ENCODE results near the gene CLIP1. TPM values are rescaled to one million over a fixed set of nuclear protein-coding genes. Genes with fewer than 3 reads are reported as not detected.

CLIP1 gene
- total and polyA plus RNA-seq, 2 of the 13 experiments (the other 11 are each of a cell fraction or from before 2014, with no cell fraction given) = 28.9 to 43.7 TPM

DNA sequence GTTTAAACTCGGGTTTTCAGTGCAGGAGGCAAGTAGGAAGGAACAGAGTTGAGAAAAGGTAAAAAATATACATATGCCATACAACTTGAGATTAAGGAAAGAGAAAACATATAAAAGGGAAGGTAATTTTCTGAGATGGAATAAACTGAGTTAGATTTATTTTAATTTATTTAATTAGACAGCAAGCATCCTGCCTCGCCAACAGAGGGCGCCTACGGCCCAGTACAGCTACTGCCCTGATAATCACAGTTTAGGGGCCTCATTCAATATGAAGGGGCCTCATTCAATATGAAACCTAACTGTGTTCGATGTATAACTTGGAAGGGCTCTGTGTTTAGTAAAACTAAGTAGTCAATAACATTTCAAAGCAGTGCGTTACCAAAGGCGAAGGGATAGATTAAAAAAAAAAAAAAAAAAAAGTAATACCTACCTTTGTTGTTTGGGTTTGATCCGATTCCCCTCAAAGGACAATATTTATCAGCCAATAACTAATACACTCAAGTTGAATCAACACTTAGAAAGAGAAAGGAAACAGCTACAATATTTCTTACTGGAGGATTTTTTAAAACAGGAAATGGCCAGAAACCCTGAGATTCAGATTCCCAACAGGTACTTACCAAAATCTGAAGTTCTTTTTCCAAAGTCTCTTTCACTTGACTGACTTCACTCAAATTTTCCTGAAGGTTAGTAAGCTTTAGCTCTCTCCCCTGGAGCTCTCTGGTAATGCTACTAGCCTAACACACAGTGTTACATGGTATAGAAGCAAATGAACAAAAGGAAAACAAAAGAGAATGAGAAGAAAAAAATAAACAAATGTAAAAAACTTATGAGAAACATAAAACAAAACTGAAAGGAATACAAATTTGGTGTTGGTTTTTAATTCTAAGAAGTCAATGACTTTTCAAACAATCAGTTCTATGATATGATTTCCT, 86.2 kb downstream of the CLIP1 start (continued):
- no peak for TF ChIP-seq PAWR (CRISPR knock-in tag; IDR thresholded peaks at IDR 0.05; ENCODE audit: borderline replicate concordance)
- TF ChIP-seq SMC3 (IDR thresholded peaks at IDR 0.05; ENCODE audit: low read length) = peak; percentile 56
- TF ChIP-seq, protein P1, sequence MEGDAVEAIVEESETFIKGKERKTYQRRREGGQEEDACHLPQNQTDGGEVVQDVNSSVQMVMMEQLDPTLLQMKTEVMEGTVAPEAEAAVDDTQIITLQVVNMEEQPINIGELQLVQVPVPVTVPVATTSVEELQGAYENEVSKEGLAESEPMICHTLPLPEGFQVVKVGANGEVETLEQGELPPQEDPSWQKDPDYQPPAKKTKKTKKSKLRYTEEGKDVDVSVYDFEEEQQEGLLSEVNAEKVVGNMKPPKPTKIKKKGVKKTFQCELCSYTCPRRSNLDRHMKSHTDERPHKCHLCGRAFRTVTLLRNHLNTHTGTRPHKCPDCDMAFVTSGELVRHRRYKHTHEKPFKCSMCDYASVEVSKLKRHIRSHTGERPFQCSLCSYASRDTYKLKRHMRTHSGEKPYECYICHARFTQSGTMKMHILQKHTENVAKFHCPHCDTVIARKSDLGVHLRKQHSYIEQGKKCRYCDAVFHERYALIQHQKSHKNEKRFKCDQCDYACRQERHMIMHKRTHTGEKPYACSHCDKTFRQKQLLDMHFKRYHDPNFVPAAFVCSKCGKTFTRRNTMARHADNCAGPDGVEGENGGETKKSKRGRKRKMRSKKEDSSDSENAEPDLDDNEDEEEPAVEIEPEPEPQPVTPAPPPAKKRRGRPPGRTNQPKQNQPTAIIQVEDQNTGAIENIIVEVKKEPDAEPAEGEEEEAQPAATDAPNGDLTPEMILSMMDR (CRISPR knock-in tag; IDR thresholded peaks at IDR 0.05) = peak; percentile 62
- peak; percentile 24 for TF ChIP-seq XRCC5 (optimal IDR thresholded peaks at IDR 0.05; ENCODE audit: low read length)
- peak; percentile 69 for TF ChIP-seq STAG1 (CRISPR knock-in tag; IDR thresholded peaks at IDR 0.05)
- TF ChIP-seq WIZ (CRISPR knock-in tag; IDR thresholded peaks at IDR 0.05) = no peak
- no peak for TF ChIP-seq ZNF619 (CRISPR knock-in tag; IDR thresholded peaks at IDR 0.05)
- TF ChIP-seq JUND (CRISPR knock-in tag; IDR thresholded peaks at IDR 0.05) = no peak
- no peak for TF ChIP-seq SRSF1 (optimal IDR thresholded peaks at IDR 0.05; ENCODE audit: low read depth, low read length)
